ENCODE measurements around the gene GPR82.
"Not testable (repeated sequence)": the region's sequence is repeated elsewhere in the genome, so short reads cannot be mapped to it uniquely, and the experiment has no call there.

GPR82 gene, protein sequence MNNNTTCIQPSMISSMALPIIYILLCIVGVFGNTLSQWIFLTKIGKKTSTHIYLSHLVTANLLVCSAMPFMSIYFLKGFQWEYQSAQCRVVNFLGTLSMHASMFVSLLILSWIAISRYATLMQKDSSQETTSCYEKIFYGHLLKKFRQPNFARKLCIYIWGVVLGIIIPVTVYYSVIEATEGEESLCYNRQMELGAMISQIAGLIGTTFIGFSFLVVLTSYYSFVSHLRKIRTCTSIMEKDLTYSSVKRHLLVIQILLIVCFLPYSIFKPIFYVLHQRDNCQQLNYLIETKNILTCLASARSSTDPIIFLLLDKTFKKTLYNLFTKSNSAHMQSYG

DNA sequence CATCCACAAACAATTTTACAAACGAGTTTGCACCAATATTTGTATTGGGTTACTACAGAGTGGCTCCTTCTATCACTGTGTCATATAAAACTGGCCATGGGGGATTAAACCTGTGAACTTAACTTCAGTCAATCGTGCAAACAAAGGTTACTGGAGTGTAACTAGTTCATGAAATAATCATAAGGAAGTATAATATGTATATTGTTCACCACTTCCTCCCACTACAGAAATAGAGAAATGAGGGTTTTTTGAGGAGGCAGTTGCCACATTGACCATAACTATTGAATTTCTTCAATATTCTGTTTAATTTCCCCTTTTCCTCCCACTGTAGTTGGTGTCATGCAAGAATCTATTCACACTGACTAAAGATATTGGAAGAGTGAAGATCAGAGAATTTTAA lies at the start of gene GPR82:
TSS of gene GPR82 (plus strand) at position 356 of the 400 bp plus-strand sequence. CDS start 2,846 bp downstream, outside the sequence.
- DNase-seq: peak; percentile 12

DNA sequence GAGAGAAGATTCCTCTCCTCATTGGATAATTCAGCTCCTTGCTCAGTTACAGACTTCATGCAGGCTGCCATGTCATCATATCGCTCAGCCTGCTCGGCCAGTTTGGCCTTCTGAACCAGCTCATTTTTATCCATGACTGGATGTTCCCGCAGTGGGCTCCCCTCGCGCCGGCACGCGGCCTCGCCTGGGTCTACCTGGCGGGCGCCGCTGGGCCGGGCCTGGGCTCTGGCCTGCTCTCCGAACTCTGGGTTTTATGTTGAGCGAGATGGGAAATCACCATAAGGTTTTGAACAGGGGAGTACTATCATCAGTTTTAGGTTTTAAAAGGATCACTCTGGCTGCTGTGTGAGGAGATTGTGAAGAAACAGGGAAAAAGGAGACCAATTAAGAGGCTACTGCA lies 47.6 kb upstream of the GPR82 start:
- DNase-seq: not testable (repeated sequence)

DNA sequence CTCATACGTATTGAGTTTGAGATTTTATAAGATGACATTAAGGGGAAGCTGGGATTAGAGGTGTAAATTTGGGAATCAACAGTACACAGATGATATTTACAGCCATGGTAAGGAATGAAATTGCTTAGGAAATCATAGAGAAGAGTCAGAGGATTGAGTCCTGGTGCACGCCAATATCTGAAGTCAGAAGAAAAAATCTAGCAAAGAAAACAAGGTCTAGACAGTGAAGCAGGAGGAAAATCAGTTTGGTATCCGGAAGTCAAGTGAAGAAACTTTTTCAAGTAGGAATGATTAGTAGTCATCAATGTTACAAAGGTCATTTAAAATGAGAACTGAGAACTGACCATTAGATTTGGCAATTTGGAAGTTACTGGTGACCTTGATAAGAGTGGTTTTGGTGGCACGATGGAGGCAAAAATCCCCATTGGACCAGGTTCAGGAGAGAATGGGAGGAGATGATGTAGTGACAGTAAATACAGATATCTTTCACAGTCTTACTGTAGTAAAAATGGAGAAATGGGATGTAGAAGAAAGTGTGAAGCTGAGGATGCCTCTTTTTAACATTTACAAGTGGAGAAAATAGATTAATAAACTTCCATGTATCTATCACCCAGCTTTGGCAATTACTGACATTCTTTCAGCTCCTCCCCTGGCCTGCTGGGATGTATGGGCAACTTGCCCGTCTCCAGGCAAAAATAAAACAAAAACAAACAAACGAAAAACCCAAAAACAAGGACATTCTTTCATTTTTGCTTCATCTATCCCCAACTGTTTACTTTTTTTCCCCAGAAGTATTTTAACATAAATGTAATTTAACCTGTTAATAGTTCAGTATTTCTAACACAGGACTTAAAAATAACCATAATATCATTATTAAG lies 46.6 kb upstream of the GPR82 start:
- DNase-seq: no peak

DNA sequence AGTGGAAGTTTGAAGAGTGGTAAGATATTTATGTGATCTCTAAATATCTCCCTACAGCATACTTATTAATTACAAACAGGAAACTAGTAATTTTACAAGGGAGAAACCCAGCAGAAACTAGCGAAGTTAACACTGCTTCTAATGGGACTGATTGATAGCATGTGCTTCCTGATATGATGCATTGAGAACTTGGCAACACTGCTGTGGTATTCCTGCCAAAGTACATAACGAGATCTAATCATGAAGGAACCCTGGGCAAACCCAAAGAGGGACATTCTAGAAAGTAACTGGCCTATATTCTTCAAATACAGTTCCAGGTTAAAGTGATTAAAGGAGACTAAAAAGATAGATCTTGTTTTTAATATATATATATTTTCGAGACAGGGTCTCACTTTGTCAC lies 39.8 kb upstream of the GPR82 start:
- no peak for DNase-seq

DNA sequence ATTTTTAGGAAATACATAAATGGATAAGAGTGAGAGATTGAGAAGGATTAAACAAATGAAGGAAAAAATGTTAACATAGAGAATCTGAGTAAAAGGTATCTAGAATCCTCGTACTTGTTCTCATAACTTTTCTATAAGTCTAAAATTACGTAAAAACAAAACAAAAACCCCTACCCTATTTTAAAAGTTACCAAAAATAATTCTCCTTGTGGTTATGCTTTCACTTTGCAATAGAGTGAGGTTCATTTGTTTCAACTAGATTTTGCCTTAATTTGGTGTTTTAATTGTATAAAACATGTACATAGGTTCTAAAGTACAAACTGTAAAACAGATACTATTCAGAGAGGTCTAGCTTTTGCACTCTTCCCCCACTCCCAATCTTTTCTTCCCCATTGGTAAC lies 39.0 kb upstream of the GPR82 start:
- no peak for DNase-seq

DNA sequence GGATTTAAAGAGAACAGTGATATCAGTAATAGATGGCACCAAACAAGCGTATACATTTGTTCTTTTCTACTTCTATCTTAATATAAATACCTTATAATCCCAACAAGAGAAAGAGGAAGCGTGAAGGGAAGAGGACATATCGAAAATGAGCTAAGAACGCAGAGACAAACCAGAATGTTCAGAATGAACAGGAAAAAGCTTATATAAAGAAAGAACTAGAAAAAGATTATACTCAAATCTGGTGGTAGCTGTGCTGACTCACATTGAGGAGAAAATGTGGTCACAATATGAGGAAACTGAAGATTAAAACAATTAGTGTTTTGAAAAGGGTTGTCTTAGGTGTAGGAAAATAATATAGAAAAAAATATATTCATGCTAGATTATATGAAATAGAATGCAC lies 37.2 kb upstream of the GPR82 start:
- peak; percentile 31 for DNase-seq

DNA sequence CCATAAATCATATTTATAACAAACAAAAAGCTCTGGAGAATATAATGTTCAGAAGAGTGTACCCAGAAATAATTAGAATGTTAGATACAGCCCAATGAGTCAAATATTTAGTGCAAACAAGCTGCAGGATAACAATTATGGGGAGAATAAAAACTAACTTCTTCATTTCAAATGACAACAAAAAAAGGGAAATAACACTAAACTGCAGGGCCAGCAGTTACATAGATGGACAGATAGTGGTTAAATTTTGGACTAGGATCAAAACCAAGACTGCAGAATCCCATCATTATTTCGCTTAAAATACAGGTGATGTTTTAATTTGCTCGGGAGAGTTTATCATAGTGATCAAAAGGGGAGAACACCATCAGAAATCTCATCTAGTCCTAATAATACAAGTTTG lies 35.8 kb upstream of the GPR82 start:
- peak; percentile 15 for DNase-seq

DNA sequence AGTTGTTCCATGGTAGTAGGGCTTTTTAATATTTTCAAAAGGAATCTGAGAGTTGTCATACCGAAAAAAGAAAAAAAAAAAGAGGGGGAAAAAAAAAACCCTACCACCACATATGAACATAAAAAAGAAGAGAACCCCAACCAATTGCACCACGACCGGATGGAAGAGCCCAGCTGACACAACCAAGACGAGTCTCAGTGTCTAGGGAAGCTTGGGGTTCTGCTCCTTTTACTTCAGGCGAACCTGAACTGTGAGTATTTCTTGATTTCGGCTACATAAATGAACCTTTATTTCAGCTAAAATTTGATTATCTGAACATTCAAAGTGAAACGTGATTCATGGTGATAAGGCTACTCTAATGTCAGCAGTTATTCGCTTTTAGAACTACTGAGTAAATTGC lies 35.1 kb upstream of the GPR82 start, which contains the start of gene GPR34:
TSS of gene GPR34 (plus strand) at position 139 of the 400 bp plus-strand sequence. CDS start 6,661 bp downstream, outside the sequence.
- peak; percentile 33 for DNase-seq

DNA sequence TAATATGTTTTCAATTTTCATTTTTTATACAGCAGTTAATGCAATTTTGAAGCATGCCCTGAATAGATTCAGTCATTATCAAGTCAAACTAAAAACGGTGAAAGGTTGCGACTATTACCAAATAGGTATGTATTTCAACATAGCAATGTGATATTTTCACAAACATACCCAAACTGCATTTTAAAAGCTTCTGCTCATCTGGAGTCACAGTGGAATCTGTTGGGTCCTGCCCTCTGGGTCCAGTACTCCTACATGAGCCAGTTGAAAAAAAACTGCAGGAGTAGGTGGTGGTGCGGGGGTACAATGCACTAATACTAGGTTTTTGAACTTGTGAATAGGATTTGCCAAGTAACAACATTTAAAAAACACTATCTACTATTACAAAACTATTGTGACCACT lies 34.3 kb upstream of the GPR82 start:
- DNase-seq: no peak

DNA sequence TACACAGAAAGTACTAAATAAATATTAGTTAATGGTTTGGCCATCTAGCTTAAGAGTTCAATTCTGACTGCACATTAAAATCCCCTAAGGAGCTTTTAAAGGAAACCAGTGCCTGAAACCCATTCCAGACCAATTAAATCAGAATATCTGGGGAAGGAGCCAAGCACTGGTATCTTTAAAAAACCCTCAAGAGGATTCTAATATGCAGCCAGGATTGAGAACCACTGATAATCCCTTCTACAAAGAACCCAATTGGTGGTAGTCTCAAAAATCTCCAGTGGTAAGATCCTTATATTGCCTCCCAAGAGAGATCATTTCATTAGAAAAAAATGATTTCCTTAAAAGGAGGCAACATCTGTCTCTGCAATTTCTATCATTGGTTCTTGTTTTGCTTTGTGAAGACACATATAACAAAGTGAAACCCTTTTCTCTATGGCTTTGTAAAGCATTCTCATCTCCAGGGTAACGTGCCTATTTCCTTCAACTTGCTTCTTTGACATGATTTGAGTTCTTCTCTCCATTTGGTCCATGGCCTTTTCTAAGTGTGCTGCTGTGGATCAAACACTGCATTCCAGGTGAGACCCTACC lies 31.7 kb upstream of the GPR82 start:
- DNase-seq: no peak

DNA sequence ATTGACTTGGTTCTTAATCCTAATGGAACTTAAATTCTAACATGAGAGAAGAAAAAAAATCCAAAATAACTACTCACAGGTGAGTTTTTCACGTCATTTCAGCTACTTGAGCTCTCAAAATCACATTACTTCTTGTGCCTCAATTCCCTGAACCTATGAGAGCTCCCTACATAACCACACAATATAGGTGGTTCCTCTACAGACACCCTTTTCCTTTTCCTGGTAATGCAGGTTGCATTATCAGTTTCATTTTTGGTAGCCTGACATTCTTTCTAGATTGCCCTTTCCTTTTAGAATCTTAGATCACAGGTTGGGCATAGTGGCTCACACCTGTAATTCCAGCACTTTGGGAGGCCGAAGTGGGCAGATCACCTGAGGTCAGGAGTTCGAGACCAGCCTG lies 31.0 kb upstream of the GPR82 start:
- no peak for DNase-seq

DNA sequence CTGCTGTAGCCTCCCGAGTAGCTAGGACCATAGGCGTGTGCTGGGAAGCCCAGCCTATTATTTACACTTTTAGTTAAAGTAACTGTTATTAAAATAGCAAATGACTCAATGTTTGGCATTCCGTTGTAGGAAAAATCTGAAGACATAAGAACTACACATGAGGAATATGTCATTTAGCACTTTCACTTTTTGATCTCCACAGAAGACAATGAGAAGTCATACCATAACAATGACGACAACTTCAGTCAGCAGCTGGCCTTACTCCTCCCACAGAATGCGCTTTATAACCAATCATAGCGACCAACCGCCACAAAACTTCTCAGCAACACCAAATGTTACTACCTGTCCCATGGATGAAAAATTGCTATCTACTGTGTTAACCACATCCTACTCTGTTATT lies 28.6 kb upstream of the GPR82 start:
- DNase-seq: no peak

DNA sequence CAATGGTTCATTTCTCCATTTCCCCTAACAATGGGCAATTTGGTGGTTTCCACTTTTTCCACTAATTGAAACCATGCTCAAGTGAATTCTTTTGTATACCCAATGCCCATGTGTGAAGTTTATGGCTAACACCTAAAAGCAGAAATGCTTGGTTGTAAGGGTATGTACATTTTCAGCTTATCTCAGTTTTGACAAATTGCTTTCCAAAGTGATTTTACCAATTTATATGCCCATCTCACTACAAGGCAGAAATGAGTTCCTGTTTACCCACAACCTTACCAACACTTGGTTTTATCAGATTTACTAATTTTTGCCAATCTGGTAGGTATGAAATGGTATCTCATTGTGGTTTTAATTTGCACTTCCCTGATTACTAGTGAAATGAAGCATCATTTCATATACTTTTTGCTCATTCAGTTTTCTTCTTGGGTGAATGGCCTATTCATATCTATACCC lies 20.4 kb upstream of the GPR82 start:
- no peak for DNase-seq

DNA sequence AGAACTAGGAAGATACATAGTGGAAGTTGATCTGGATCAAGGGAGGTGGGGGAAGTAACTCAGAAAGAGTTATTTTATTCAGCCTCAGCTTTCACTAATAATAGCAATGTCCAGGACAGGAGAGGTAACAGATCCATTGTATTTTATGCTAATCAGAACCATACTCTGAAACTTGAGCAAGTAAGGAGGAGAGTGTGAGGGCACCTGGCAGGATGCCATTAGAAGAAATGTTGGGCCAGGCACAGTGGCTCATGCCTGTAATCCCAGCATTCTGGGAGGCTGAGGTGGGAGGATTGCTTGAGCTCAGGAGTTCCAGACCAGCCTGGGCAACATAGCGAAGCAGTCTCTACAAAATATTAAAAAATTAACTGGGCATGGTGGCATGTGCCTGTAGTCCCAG lies 18.9 kb upstream of the GPR82 start:
- DNase-seq: no peak

DNA sequence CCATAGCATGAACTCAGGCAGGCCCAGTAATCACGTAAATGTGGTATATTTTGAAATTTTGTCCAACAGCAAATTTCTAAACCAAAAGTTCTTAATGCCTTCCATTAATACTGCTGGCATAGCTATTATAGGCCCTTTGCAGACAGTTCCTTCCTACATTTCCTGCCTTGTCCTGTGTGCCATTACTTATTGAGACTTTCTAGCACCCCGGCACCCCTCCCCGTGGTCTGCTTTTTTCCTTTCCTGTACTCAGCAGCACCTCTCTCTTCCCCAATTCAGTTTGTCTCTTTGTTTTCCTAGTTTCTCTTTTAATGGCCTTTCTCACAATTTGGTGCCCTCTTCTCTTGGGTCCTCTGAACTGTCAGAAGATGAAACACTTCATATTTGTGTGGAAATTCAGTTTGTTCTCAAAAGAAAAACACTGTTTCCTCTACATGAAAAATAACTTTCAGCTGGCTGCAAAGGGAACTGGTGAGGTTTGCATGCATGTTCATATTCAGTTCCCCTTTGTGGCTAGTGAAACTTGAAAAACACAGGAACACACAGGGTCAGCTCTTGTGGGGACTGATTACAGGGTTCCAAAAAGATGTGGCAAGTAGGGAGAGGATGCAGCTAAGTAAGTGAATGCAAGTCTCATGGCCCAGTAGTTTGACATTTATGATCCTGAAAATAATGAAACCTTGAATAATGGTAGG lies 18.2 kb upstream of the GPR82 start:
- DNase-seq: peak; percentile 47

DNA sequence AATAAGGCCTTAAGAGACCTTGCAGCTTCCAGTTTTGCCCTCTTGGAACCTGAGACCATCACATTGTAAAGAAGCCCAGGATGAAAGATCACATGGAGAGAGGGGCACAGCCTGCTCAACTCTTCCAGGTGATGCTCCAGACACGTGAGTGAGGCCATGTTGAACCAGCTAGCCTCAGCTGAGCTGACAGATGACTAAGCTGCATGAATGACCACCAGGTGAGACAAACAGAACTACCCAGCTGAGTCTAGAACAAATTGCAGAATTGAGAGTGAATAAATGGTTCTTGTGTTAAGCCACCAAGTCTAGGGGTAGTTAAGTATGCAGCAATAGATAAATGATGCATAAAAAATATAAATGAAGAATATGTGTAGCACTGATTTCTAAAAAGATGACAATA lies 16.8 kb upstream of the GPR82 start:
- no peak for DNase-seq

DNA sequence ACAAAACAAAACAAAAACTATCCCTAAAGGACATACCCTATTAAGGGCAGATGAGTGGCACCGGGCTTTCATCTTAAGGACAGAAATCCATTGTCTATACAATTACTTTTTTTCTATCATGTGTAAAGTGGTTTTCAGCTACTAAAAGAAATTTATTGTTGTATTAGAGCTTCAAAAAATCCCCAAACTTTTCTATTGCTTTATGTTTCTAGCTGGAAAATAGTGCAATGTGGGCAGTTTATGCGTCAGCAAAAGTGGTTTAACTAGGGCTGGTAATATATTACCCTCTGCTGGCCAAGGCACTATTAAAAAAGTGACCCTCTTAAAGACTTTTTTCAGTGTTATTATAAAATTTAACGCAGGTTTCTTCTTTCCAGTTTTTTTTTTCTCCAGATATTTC lies 15.5 kb upstream of the GPR82 start:
- peak; percentile 8 for DNase-seq

DNA sequence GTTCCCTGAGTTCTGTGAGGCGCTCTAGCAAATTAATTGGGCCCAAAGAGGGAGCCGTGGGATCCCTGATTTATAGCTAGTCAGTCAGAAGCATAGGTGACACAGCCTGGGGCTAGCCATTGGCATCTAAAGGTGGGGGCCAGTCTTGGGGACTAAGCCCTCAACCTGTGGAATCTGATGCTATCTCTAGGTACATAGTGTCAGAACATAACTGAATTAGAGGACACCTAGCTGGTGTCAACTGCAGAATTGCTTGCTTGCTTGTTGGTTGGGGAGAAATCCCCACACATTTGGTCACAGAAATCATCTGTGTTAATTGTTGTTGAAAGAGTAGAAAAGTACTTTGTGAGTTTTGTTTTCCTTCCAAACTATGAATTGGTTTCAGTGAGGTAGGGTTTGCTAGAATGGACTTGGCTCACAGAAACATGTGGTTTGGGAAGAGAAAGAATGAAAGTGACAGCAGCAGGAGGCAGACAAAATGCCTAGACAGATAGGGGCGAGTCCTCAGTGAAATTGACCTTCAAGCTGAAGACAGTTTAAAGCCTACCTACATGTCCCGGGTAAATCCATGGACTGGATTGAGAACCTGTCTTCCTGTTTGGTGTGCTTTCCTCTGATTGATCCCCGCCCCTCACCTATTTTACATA lies 12.8 kb upstream of the GPR82 start:
- DNase-seq: no peak

DNA sequence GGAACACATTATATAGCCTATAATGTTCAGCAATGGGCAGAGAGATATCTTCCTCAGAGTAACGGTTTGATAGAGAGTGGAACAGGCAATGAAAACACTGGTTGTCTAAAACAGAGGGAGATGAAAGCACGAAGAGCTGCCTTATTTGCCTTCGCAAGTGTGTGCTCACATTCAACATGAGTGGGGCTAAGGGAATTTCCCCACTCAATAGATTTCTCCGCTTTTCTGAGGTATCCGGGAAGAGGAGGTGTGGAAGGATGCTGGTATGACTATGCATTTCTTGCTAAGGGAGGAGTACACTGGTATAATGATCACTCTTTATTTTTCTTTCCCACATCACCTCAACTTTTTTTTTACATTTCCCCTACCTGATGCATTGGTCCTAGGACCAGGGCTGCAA lies 7.8 kb upstream of the GPR82 start:
- no peak for DNase-seq

DNA sequence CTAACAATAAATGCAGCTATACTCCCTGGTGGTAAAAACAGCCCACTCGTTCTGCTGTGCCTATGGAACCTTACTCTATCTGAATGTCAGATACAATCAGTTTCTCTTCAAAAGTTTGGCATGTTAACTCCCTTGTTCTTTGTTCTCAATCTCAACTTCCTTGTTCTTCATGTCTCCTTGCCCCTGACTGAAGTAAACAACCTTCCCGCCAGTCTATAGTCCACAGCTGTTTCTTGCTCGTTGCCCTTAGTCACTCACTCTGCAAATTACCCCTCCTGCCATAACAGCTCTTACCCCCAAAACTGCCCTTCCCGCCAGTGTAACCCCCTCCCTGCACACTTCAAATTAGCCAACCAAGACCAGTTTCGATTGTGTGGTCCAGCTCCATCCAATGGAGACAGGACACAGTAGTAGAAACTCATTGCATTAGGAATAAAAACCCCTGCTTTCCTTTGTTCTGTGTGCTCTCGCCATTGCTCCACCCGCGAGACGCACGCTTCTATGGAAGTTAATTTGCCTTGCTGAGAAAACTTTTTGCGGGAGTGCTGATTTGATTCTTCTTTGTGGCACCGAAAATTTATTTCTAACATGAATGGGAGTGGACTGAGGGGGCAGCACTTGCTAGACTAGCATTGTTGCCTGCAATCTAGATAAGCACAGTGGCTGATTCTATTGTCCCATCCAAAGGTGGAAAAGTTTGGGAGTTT lies 7.1 kb upstream of the GPR82 start:
- no peak for DNase-seq

DNA sequence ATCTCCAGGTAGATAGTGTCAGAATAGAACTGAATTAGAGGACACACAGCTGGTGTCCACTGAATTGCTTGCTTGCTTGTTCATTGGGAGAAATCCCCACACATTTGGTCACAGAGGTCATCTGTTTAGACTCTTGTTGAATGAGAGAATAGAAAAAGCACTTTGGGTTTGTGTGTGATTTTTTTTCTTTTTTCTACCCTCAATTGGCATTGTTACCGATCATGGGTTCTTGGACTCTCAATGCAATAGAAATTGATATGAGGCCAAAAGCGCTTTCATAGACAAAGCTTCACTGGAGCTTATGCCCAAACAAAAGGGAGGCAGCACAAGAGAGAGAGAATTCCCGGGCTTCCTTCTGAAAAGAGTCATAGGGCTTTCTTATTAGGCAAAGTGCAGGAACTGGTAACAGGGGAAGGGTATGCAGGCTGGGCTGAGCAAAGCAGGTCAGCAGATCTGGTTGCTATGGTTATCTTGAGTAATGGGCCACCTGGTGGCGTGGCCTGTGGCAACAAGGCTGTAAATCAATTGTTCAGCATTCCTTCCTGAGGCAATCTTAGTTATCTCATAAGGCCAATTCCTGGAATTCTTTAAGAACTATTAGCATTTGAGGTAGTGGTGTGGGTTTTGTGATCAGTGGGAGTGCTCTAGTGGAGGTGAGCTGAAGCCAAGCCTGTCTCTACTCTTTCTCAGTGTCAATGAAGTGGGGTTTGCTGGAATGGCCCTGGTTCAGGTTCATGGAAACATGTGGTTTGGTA lies 5.3 kb upstream of the GPR82 start:
- no peak for DNase-seq
